A549 (cell line): ENCODE measurements around the gene GRK5. TPM values are rescaled to one million over a fixed set of nuclear protein-coding genes. Genes with fewer than 3 reads are reported as not detected.

Experiments used
- ATAC-seq, 2 experiments: fragments of 200-7000 bp in 1 of 2; fragments of >200 bp in 1 of 2; cut with Nextera tagmentation in 1 of 2; cut with Tn5 transposase in 1 of 2; 3 replicates each; pipeline versions ENCODE4 v1.8.0 to v1.9.1; 2018 to 2020; ENCODE audit warnings: mild to moderate bottlenecking in 1 of 2, moderate library complexity in 1 of 2
- CTCF ChIA-PET: fragments of 300-600 bp; sonication (Branson Sonifier 250); formaldehyde crosslinking; extraction: SDS; loops from one replicate; lab custom pipeline; 2021; ENCODE audit warnings: antibody characterized with exemption, inconsistent platforms; lab: Yijun Ruan, JAX
- POLR2A ChIA-PET: fragments of 350-600 bp; formaldehyde crosslinking; extraction: SDS; loops from one replicate; lab custom pipeline; 2021; ENCODE audit warnings: antibody characterized with exemption, inconsistent platforms; lab: Yijun Ruan, JAX
- DNase-seq, 2 experiments: peaks; one replicate each; pipeline versions ENCODE4 v3.0.0 to v3.0.0-alpha.2; 2011 to 2016; ENCODE audit warnings: low read depth in 1 of 2, low spot score in 1 of 2
- FAIRE-seq: peaks from 2 replicates; lab custom pipeline; 2011; peaks lifted over from hg19 to GRCh38; lab: Jason Lieb, UNC
- H3K27ac ChIP-seq, 2 experiments: fragments of >200 bp; sonication (Bioruptor Twin); formaldehyde crosslinking; 3 replicates each; pipeline ENCODE4 v1.5.1; 2016 to 2017
- H3K4me1 ChIP-seq: fragments of >200 bp; sonication (Bioruptor Twin); formaldehyde crosslinking; 3 replicates; pipeline ENCODE4 v1.6.1; 2016
- H3K4me2 ChIP-seq: fragments of >200 bp; sonication (Bioruptor Twin); formaldehyde crosslinking; 3 replicates; pipeline ENCODE4 v1.6.1; 2016
- H3K4me3 ChIP-seq: fragments of >200 bp; sonication (Bioruptor Twin); formaldehyde crosslinking; 3 replicates; pipeline ENCODE4 v1.5.1; 2016
- H3K9me3 ChIP-seq: fragments of >200 bp; sonication (Bioruptor Twin); formaldehyde crosslinking; 3 replicates; pipeline ENCODE4 v1.6.1; 2016
- ATOH8 ChIP-seq: fragments of 250-450 bp; sonication (Bioruptor Pico); IDR thresholded peaks from 2 replicates; pipeline ENCODE4 v1.5.0; 2020; ENCODE audit warnings: low read depth, mild to moderate bottlenecking, moderate library complexity
- CEBPB ChIP-seq, 2 experiments: fragments of >200 bp in 1 of 2; sonication (Bioruptor Twin) in 1 of 2; formaldehyde crosslinking in 1 of 2; IDR thresholded peaks; 2 replicates each; pipeline ENCODE4 v1.6.1; 2012 to 2016
- CHD2 ChIP-seq: fragments of 150-350 bp; IDR thresholded peaks from 2 replicates; pipeline ENCODE4 v1.6.1; 2014; ENCODE audit warnings: low read length; ENCODE audit not compliant: partially characterized antibody
- CHD4 ChIP-seq: fragments of 200-600 bp; sonication (generic); IDR thresholded peaks from 2 replicates; pipeline ENCODE4 v1.6.1; 2016; ENCODE audit warnings: antibody characterized with exemption, mild to moderate bottlenecking, borderline replicate concordance
- EHF ChIP-seq: fragments of 250-450 bp; sonication (Bioruptor Pico); IDR thresholded peaks from 2 replicates; pipeline ENCODE4 v1.5.0; 2020; ENCODE audit warnings: mild to moderate bottlenecking
- ESRRA ChIP-seq: fragments of 150-350 bp; IDR thresholded peaks from 2 replicates; pipeline ENCODE4 v1.6.1; 2014; ENCODE audit warnings: mild to moderate bottlenecking, low read length, borderline replicate concordance
- FOSL2 ChIP-seq, 2 experiments: fragments of 450-650 bp in 1 of 2; fragments of >200 bp in 1 of 2; sonication (Bioruptor Twin) in 1 of 2; formaldehyde crosslinking; IDR thresholded peaks; 2 replicates each; pipeline versions ENCODE4 v1.5.0 to v1.6.1; 2016 to 2020; ENCODE audit warnings: mild to moderate bottlenecking in 1 of 2, moderate library complexity in 1 of 2
- KDM1A ChIP-seq: fragments of 200-600 bp; sonication (generic); IDR thresholded peaks from 2 replicates; pipeline ENCODE4 v1.6.1; 2016; ENCODE audit warnings: low read depth, mild to moderate bottlenecking
- KDM5A ChIP-seq: fragments of 200-600 bp; sonication (generic); IDR thresholded peaks from 2 replicates; pipeline ENCODE4 v1.6.1; 2016; ENCODE audit warnings: antibody characterized with exemption, mild to moderate bottlenecking
- MAFK ChIP-seq: fragments of 450-650 bp; IDR thresholded peaks from 2 replicates; pipeline ENCODE4 v1.6.1; 2014; ENCODE audit not compliant: partially characterized antibody
- MAX ChIP-seq: IDR thresholded peaks from 2 replicates; pipeline ENCODE4 v1.6.1; 2012
- MAZ ChIP-seq: fragments of 150-350 bp; IDR thresholded peaks from 2 replicates; pipeline ENCODE4 v1.6.1; 2014; ENCODE audit warnings: antibody characterized with exemption, low read depth, low read length, borderline replicate concordance
- NFE2L2 ChIP-seq: fragments of 150-350 bp; conservative IDR thresholded peaks from 2 replicates; pipeline ENCODE4 v1.6.1; 2014; ENCODE audit warnings: low read length
- RARB ChIP-seq: fragments of 250-450 bp; sonication (Bioruptor Pico); IDR thresholded peaks from 2 replicates; pipeline ENCODE4 v1.8.0; 2021; ENCODE audit warnings: mild to moderate bottlenecking, moderate library complexity
- SMC3 ChIP-seq: fragments of >200 bp; sonication (Bioruptor Twin); formaldehyde crosslinking; IDR thresholded peaks from 3 replicates; pipeline ENCODE4 v1.6.1; 2018; ENCODE audit warnings: inconsistent platforms
- TP53 ChIP-seq: fragments of 250-450 bp; sonication (Bioruptor Pico); IDR thresholded peaks from 2 replicates; pipeline ENCODE4 v1.5.0; 2021; ENCODE audit warnings: mild to moderate bottlenecking, moderate library complexity
- WGBS: methylation state at CpG from one replicate; pipeline ENCODE4 v1.1.6; 2017; ENCODE audit errors: missing lambda C conversion rate; 5-methylcytosine and 5-hydroxymethylcytosine counted together
- polyA plus RNA-seq, 4 experiments: library from polyadenylated mRNA; depleted of rRNA in 3 of 4; stranded (reverse); fragments of >200 nt; fragmentation: RNase III in 1 of 4; extraction: RNeasy Plus Mini Kit Qiagen cat#74134 plus additional on column Dnase treatment in 1 of 4; gene quantifications; 2 replicates in 3 of 4; 3 replicates in 1 of 4; pipeline ENCODE4 v1.2.3, GENCODE V29; 2011 to 2017
- TF ChIP-seq, protein P1 (sequence below): fragments of 150-350 bp; IDR thresholded peaks from 2 replicates; pipeline ENCODE4 v1.6.1; 2014; ENCODE audit warnings: low read depth, mild to moderate bottlenecking, low read length
- TF ChIP-seq, protein P2 (sequence below): IDR thresholded peaks from 2 replicates; pipeline ENCODE4 v1.6.1; 2012; ENCODE audit warnings: low read depth, borderline replicate concordance

The GRK5 gene
- polyA plus RNA-seq, 2 of the 4 experiments (the other 2 are of a cell fraction) = 5.0 to 7.9 TPM

GRCh38 chr10:119248184-119248583 is 40.8 kb downstream of the GRK5 start:
- H3K27ac ChIP-seq = no peak overlapping the region
- H3K4me3 ChIP-seq = no peak overlapping the region
- H3K4me2 ChIP-seq = no peak overlapping the region
- CTCF ChIA-PET = interaction anchor here (1.4 to 20.8 kb wide), 5 partner anchors 23 to 197 kb away, joined by 3 to 186 read pairs (median 4); partner anchors contain the start of gene GRK5
- no peak for DNase-seq
- H3K9me3 ChIP-seq = no peaks in the 10 kb centered on the region
- WGBS = 91% methylated on average over 3 of the region's 3 CpGs
- ATAC-seq = no peak
- FAIRE-seq = no peak
- no peak for TF ChIP-seq CEBPB (IDR thresholded peaks at IDR 0.05)
- peaks cover 52% of the 10 kb centered on the region for H3K4me1 ChIP-seq
- POLR2A ChIA-PET = no interaction called here

DNA sequence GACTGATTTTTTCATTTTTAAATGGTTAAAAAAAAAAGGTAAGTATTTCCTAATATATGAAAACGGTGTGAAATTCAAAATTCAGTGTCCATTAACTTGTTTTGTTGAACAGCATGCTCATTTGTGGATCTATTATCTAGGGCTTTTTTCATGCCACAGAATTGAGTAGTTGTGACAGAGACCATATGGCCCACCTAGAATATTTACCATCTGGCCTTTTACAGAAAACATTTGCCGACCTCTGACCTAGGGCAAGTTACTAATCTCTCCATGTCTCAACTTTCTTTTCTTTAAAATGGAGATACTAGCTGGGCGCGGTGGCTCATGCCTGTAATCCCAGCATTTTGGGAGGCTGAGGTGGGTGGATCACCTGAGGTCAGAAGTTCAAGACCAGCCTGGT is 41.3 kb downstream of the GRK5 start:
- no peak overlapping the region for H3K4me3 ChIP-seq
- DNase-seq = no peak
- H3K4me2 ChIP-seq = no peak overlapping the region
- 94% methylated on average over 4 of the region's 4 CpGs for WGBS
- POLR2A ChIA-PET = no interaction called here
- CTCF ChIA-PET = interaction anchor here (1.4 to 20.8 kb wide), 3 partner anchors 22 to 196 kb away, joined by 3 to 186 read pairs (median 4); partner anchors contain the start of gene GRK5
- H3K4me1 ChIP-seq = peaks cover 55% of the 10 kb centered on the region
- TF ChIP-seq MAZ = no peak
- no peak for TF ChIP-seq ESRRA
- no peak for TF ChIP-seq TP53
- TF ChIP-seq KDM1A = no peak
- no peak for TF ChIP-seq ATOH8 (CRISPR knock-in tag)
- TF ChIP-seq, protein P1, sequence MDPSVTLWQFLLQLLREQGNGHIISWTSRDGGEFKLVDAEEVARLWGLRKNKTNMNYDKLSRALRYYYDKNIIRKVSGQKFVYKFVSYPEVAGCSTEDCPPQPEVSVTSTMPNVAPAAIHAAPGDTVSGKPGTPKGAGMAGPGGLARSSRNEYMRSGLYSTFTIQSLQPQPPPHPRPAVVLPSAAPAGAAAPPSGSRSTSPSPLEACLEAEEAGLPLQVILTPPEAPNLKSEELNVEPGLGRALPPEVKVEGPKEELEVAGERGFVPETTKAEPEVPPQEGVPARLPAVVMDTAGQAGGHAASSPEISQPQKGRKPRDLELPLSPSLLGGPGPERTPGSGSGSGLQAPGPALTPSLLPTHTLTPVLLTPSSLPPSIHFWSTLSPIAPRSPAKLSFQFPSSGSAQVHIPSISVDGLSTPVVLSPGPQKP = no peak
- no peak for TF ChIP-seq RARB (CRISPR knock-in tag)
- TF ChIP-seq SMC3 = no peak
- no peak for TF ChIP-seq NFE2L2
- TF ChIP-seq, protein P2, sequence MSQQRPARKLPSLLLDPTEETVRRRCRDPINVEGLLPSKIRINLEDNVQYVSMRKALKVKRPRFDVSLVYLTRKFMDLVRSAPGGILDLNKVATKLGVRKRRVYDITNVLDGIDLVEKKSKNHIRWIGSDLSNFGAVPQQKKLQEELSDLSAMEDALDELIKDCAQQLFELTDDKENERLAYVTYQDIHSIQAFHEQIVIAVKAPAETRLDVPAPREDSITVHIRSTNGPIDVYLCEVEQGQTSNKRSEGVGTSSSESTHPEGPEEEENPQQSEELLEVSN = no peak
- TF ChIP-seq KDM5A = no peak
- TF ChIP-seq EHF (CRISPR knock-in tag) = no peak
- TF ChIP-seq CHD2 = no peak
- TF ChIP-seq, all 56 proteins: peak for 0
- no peak for FAIRE-seq
- no peaks in the 10 kb centered on the region for H3K9me3 ChIP-seq
- no peak overlapping the region for H3K27ac ChIP-seq
- no peak for ATAC-seq

DNA sequence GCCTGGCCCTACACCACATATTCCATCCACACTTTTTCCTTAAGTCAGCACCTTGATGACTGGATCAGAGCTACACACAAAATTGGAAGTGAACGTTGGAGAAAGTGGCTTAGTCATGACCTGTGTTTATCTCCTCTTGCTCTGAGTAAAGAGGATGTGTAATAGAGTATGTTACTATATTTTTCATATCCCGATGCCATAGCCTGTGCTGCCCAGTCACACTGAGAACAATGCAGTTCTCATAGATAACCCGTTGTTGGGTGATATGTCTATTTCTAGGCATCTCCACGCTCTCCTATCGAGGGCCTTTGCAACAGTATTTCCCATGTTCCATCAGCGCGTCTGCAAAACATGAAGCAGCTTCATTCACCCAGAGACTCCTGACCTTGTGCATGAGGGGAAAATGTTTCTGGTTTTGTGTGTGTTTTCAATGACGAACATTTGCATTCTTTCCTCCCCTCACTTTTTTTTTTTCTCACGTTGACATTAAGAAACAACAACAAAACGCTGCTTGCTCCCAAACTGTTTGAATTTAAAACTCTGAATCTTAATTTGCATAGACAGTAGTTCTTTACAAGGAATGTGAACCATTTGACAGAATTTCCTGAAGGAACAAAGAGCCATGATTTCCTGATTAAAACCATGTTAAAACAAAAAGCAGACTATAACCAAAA is 43.4 kb downstream of the GRK5 start:
- Histone ChIP-seq H3K9me3 (no peaks in the 10 kb centered on the region), H3K27ac (peak overlapping the region; percentile 13 to 93; a peak in 5 of 6 replicates), H3K4me2 (peak overlapping the region; percentile 55), H3K4me1 (peaks cover 73% of the 10 kb centered on the region), H3K4me3 (no peak overlapping the region)
- TF ChIP-seq MAX = peak; percentile 20; the same call in 1 of the 2 replicates
- TF ChIP-seq CHD4 = no peak
- TF ChIP-seq FOSL2 (IDR thresholded peaks at IDR 0.05) = no peak
- TF ChIP-seq FOSL2 (CRISPR knock-in tag; IDR thresholded peaks at IDR 0.05) = peak; percentile 55
- TF ChIP-seq MAFK = peak; percentile 88
- peak; percentile 7 for FAIRE-seq
- peak in 1 of 2 experiments; percentile 66 for DNase-seq
- peak; percentile 51 to 57; a peak in 5 of 6 replicates for ATAC-seq
- ChIA-PET CTCF (interaction anchor here (0.5 to 20.8 kb wide), 7 partner anchors 15 to 194 kb away, joined by 3 to 186 read pairs (median 4); partner anchors contain the start of gene GRK5), POLR2A (no interaction called here)
- WGBS = 34% methylated on average over 10 of the region's 10 CpGs
